ENCODE measurements around the gene ARHGEF38.

Gene ARHGEF38

DNA sequence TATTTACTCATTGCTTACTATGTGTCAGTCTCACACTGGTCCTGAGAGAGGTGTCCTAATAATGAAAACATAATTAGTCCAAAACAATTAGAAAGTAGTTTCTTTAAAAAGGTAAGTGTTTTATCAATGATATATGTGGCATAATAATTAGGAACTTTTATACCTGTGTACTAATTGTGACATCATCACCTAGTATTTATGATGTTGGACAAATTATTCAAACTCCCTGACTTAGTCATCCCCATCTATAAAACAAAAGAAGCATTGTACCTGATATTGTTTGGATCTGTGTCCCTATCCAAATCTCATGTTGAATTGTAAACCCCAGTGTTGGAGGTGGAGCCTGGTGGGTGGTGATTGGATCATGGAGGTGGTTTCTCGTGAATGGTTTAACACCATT is 15.8 kb upstream of the ARHGEF38 start:
- TF ChIP-seq POLR2AphosphoS5 (IDR thresholded peaks at IDR 0.05; ENCODE audit: low read depth) (no peak), SPI1 (IDR thresholded peaks at IDR 0.05; ENCODE audit: borderline replicate concordance, low read depth) (no peak), GABPA (IDR thresholded peaks at IDR 0.05; ENCODE audit: low read depth) (no peak)
- TF ChIP-seq, protein P1, sequence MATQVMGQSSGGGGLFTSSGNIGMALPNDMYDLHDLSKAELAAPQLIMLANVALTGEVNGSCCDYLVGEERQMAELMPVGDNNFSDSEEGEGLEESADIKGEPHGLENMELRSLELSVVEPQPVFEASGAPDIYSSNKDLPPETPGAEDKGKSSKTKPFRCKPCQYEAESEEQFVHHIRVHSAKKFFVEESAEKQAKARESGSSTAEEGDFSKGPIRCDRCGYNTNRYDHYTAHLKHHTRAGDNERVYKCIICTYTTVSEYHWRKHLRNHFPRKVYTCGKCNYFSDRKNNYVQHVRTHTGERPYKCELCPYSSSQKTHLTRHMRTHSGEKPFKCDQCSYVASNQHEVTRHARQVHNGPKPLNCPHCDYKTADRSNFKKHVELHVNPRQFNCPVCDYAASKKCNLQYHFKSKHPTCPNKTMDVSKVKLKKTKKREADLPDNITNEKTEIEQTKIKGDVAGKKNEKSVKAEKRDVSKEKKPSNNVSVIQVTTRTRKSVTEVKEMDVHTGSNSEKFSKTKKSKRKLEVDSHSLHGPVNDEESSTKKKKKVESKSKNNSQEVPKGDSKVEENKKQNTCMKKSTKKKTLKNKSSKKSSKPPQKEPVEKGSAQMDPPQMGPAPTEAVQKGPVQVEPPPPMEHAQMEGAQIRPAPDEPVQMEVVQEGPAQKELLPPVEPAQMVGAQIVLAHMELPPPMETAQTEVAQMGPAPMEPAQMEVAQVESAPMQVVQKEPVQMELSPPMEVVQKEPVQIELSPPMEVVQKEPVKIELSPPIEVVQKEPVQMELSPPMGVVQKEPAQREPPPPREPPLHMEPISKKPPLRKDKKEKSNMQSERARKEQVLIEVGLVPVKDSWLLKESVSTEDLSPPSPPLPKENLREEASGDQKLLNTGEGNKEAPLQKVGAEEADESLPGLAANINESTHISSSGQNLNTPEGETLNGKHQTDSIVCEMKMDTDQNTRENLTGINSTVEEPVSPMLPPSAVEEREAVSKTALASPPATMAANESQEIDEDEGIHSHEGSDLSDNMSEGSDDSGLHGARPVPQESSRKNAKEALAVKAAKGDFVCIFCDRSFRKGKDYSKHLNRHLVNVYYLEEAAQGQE (IDR thresholded peaks at IDR 0.05; ENCODE audit: insufficient replicate concordance, low read depth), result no peak
- TF ChIP-seq, protein P2, sequence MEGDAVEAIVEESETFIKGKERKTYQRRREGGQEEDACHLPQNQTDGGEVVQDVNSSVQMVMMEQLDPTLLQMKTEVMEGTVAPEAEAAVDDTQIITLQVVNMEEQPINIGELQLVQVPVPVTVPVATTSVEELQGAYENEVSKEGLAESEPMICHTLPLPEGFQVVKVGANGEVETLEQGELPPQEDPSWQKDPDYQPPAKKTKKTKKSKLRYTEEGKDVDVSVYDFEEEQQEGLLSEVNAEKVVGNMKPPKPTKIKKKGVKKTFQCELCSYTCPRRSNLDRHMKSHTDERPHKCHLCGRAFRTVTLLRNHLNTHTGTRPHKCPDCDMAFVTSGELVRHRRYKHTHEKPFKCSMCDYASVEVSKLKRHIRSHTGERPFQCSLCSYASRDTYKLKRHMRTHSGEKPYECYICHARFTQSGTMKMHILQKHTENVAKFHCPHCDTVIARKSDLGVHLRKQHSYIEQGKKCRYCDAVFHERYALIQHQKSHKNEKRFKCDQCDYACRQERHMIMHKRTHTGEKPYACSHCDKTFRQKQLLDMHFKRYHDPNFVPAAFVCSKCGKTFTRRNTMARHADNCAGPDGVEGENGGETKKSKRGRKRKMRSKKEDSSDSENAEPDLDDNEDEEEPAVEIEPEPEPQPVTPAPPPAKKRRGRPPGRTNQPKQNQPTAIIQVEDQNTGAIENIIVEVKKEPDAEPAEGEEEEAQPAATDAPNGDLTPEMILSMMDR (IDR thresholded peaks at IDR 0.05; ENCODE audit: insufficient read depth, low read length), result no peak
- no peak for DNase-seq (ENCODE audit: low read depth in 1 of 2, low spot score in 1 of 2)
- Histone ChIP-seq H3K27me3 (ENCODE audit: insufficient read depth, poor library complexity, severe bottlenecking) (no peaks in the 10 kb centered on the region), H3K27ac (replicated peaks) (no peak overlapping the region), H3K4me3 (replicated peaks; ENCODE audit: insufficient read depth, low read length) (no peak overlapping the region)

DNA sequence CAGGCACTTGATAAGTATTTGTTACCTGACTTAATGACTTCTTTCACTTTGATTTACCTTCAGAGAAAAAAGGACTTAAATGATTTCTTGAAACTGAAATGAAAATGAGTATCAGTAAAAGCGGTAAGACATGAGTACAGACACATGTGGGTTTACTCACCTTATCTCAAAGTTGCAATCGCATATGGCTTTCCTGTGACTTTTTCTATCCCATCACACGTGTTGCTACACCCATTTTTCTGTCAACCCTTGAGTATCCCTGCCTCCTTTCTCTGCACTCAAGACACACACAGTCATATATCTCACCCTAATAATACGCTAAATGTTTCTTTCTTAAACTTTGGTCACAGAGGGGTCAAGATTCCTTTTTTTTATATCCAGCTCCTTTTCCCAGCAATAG is 11.0 kb upstream of the ARHGEF38 start:
- no peaks in the 10 kb centered on the region for H3K27me3 ChIP-seq (ENCODE audit: insufficient read depth, poor library complexity, severe bottlenecking)
- DNase-seq (ENCODE audit: low read depth in 1 of 2, low spot score in 1 of 2), result no peak
- TF ChIP-seq, protein P1 (IDR thresholded peaks at IDR 0.05; ENCODE audit: insufficient replicate concordance, low read depth), result no peak
- TF ChIP-seq SPI1 (IDR thresholded peaks at IDR 0.05; ENCODE audit: borderline replicate concordance, low read depth) (no peak), GABPA (IDR thresholded peaks at IDR 0.05; ENCODE audit: low read depth) (no peak), POLR2AphosphoS5 (IDR thresholded peaks at IDR 0.05; ENCODE audit: low read depth) (no peak)
- TF ChIP-seq, protein P2 (IDR thresholded peaks at IDR 0.05; ENCODE audit: insufficient read depth, low read length), result no peak
- no peak overlapping the region for H3K4me3 ChIP-seq (replicated peaks; ENCODE audit: insufficient read depth, low read length)
- H3K27ac ChIP-seq (replicated peaks), result no peak overlapping the region

DNA sequence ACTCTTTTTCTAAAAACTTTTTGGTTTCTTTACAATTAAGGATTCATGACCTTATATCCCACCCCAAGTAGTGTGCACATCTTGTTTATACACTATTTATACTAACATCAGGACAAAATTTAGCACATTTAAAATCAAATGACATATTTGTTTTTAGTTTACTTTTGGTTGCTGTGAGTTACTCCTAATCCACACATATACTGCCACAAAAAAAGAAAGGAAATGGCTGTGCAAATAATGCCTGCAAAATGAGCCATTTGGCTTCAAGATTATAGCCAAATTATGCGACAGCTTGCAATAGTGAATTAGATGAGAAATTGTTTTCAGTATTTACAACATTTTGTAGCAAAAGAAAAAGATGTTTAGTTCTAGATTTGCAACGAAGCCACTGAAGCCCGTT is 10.4 kb upstream of the ARHGEF38 start:
- Histone ChIP-seq H3K27ac (replicated peaks) (no peak overlapping the region), H3K27me3 (ENCODE audit: insufficient read depth, poor library complexity, severe bottlenecking) (no peaks in the 10 kb centered on the region), H3K4me3 (replicated peaks; ENCODE audit: insufficient read depth, low read length) (no peak overlapping the region)
- DNase-seq (ENCODE audit: low read depth in 1 of 2, low spot score in 1 of 2), result no peak
- TF ChIP-seq SPI1 (IDR thresholded peaks at IDR 0.05; ENCODE audit: borderline replicate concordance, low read depth) (no peak), POLR2AphosphoS5 (IDR thresholded peaks at IDR 0.05; ENCODE audit: low read depth) (no peak), GABPA (IDR thresholded peaks at IDR 0.05; ENCODE audit: low read depth) (no peak)
- TF ChIP-seq, protein P2 (IDR thresholded peaks at IDR 0.05; ENCODE audit: insufficient read depth, low read length), result no peak
- TF ChIP-seq, protein P1 (IDR thresholded peaks at IDR 0.05; ENCODE audit: insufficient replicate concordance, low read depth), result no peak

Measured in HL-60 (cell line).